Measurements from ENCODE around the gene ADO.

ADO gene

GRCh38 chr10:62763155-62763554 is 41.4 kb upstream of the ADO start:
- ChIA-PET CTCF (no interaction called here), POLR2A (no interaction called here)
- no peak for DNase-seq (ENCODE audit: extremely low spot score)
- TF ChIP-seq TARDBP (IDR thresholded peaks at IDR 0.05) (no peak), ZNF384 (IDR thresholded peaks at IDR 0.05) (no peak), CTBP1 (IDR thresholded peaks at IDR 0.05; ENCODE audit: borderline replicate concordance) (no peak), FOXM1 (IDR thresholded peaks at IDR 0.05; ENCODE audit: borderline replicate concordance) (no peak), BHLHE40 (IDR thresholded peaks at IDR 0.05; ENCODE audit: borderline replicate concordance) (no peak)

GRCh38 chr10:62764011-62764410 is 40.5 kb upstream of the ADO start:
- ChIA-PET POLR2A (no interaction called here), CTCF (no interaction called here)
- DNase-seq (ENCODE audit: extremely low spot score): no peak
- TF ChIP-seq NFRKB (IDR thresholded peaks at IDR 0.05) (no peak), HDGF (IDR thresholded peaks at IDR 0.05; ENCODE audit: borderline replicate concordance) (no peak), FOXA1 (IDR thresholded peaks at IDR 0.05) (no peak), FOXM1 (IDR thresholded peaks at IDR 0.05; ENCODE audit: borderline replicate concordance) (no peak), ZNF384 (IDR thresholded peaks at IDR 0.05) (no peak), BHLHE40 (IDR thresholded peaks at IDR 0.05; ENCODE audit: borderline replicate concordance) (no peak), LEF1 (IDR thresholded peaks at IDR 0.05; ENCODE audit: borderline replicate concordance) (no peak), L3MBTL2 (conservative IDR thresholded peaks at IDR 0.05) (no peak), TARDBP (IDR thresholded peaks at IDR 0.05) (no peak), ARNT (IDR thresholded peaks at IDR 0.05) (no peak), SP1 (IDR thresholded peaks at IDR 0.05) (no peak), PKNOX1 (IDR thresholded peaks at IDR 0.05) (no peak), CTBP1 (IDR thresholded peaks at IDR 0.05; ENCODE audit: borderline replicate concordance) (no peak), FOXK2 (IDR thresholded peaks at IDR 0.05) (no peak)

DNA sequence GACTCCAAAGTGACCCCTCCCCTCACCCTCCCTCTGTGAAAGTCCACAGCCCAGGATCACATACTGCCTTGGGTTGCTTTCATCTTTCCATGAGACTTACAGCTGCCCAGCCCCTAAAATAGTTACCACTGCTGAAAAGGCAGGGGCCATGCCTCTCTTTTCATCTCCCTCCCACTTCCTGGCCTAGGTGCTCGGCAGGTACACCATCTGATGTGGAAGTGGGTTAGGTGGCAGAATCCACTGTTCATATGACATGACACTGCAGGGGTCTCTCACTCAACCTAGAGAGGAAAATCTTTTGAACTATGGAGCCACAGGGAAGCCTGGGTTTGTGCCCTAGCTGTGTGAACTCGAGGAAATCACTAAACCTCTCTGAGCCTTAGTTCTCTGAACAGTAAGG is 38.8 kb upstream of the ADO start:
- POLR2A ChIA-PET: no interaction called here

GRCh38 chr10:62766386-62766785 is 38.1 kb upstream of the ADO start:
- no peak for DNase-seq (ENCODE audit: extremely low spot score)
- CTCF ChIA-PET: no interaction called here
- TF ChIP-seq CTBP1 (IDR thresholded peaks at IDR 0.05; ENCODE audit: borderline replicate concordance) (no peak), PKNOX1 (IDR thresholded peaks at IDR 0.05) (no peak), NFRKB (IDR thresholded peaks at IDR 0.05) (no peak), FOXK2 (IDR thresholded peaks at IDR 0.05) (no peak), ARNT (IDR thresholded peaks at IDR 0.05) (no peak), BHLHE40 (IDR thresholded peaks at IDR 0.05; ENCODE audit: borderline replicate concordance) (no peak), SP1 (IDR thresholded peaks at IDR 0.05) (no peak), L3MBTL2 (conservative IDR thresholded peaks at IDR 0.05) (no peak), HDGF (IDR thresholded peaks at IDR 0.05; ENCODE audit: borderline replicate concordance) (no peak), ELF4 (IDR thresholded peaks at IDR 0.05) (no peak), LEF1 (IDR thresholded peaks at IDR 0.05; ENCODE audit: borderline replicate concordance) (no peak)
- POLR2A ChIA-PET: no interaction called here

More for the DNA sequence above, 38.8 kb upstream of the ADO start:
- CTCF ChIA-PET: no interaction called here
- no peak for TF ChIP-seq BHLHE40 (IDR thresholded peaks at IDR 0.05; ENCODE audit: borderline replicate concordance)
- no peak for DNase-seq (ENCODE audit: extremely low spot score)

DNA sequence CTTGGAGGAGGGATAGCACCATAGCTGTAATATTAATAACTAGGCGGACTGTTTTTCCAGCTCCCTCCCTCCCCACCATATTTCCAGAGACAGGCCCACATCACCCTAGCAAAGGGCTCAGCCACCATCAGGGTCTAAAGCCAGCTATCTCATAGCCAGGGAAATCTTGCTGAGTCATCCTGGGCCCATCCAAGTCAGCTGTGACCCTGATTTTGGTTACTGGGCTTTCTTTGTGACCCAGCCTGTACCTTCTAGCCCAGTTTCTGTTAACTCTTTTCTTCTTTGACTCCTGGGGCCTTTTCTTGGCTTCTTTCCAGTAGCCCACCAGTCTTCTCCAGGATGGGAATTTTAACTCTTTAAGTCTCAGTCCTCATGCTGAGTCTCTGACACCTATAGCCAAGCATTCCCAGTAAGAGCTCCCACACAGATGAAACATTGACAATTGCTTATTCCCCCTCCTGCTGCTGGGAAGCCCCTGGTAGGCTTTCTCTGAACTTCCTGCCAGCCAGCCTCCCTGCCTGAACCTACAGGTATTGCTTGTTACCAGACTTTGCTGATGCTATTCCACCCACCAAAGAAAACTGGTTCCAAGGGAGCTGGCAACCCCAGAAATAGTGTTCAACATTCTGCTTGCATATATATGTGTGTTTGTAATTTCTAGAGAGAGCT is 34.8 kb upstream of the ADO start:
- ChIA-PET POLR2A (interaction anchor here (1.2 kb wide), 1 partner anchor 35 kb away, joined by 3 read pairs; no protein-coding TSS in a partner anchor), CTCF (interaction anchor here (0.7 kb wide), 1 partner anchor 1029 kb away, joined by 3 read pairs; no protein-coding TSS in a partner anchor)
- TF ChIP-seq TARDBP (IDR thresholded peaks at IDR 0.05) (no peak), SUZ12 (IDR thresholded peaks at IDR 0.05) (no peak), BHLHE40 (IDR thresholded peaks at IDR 0.05; ENCODE audit: borderline replicate concordance) (no peak), L3MBTL2 (conservative IDR thresholded peaks at IDR 0.05) (no peak), PKNOX1 (IDR thresholded peaks at IDR 0.05) (no peak), CTBP1 (IDR thresholded peaks at IDR 0.05; ENCODE audit: borderline replicate concordance) (no peak), LEF1 (IDR thresholded peaks at IDR 0.05; ENCODE audit: borderline replicate concordance) (no peak), FOXK2 (IDR thresholded peaks at IDR 0.05) (no peak), ELF4 (IDR thresholded peaks at IDR 0.05) (no peak), FOXM1 (IDR thresholded peaks at IDR 0.05; ENCODE audit: borderline replicate concordance) (no peak), NFRKB (IDR thresholded peaks at IDR 0.05) (no peak), FOXA1 (IDR thresholded peaks at IDR 0.05) (no peak), ZNF384 (IDR thresholded peaks at IDR 0.05) (no peak), HDGF (IDR thresholded peaks at IDR 0.05; ENCODE audit: borderline replicate concordance) (no peak)
- DNase-seq (ENCODE audit: extremely low spot score): no peak

DNA sequence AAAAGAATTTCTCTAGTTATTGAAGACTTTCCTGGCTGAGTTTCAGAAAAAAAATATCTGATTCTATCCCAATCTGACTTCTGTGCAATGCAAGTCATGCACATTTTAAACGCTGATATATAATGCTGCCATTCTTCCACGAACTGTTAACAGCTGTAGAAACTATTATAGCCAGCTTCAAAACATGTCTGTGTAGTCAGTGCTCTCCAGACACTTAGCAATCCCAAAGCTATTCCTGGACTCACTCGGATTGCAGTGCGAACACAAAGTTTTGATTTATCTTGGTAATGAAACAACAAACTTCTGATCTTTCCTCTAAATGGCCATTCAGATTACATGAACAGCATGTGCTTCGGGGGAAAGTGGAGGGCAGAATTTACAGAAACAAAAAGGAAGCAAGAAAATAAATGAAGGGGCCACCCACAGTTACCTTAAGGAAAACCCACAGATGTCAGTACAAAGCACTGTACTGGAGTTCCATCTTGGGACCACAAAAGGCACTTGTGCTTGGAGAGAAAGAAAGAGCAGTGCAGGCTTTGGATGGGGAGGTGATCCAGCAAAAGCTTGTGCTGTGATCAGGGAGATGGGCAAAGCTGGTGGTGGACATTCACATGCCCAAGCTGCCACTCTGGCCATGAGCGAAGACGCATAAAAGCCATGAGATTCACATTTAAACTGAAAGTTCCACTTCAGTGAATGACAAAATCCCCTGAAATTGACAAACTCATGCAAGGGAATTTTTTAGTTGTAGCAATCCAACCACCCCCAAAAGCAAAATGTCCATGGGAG is 32.1 kb upstream of the ADO start:
- CTCF ChIA-PET: no interaction called here

More for the DNA sequence above, 32.1 kb upstream of the ADO start:
- TF ChIP-seq FOXM1 (IDR thresholded peaks at IDR 0.05; ENCODE audit: borderline replicate concordance) (no peak), FOXA1 (IDR thresholded peaks at IDR 0.05) (no peak), FOXK2 (IDR thresholded peaks at IDR 0.05) (no peak), LEF1 (IDR thresholded peaks at IDR 0.05; ENCODE audit: borderline replicate concordance) (no peak)
- POLR2A ChIA-PET: no interaction called here
- no peak for DNase-seq (ENCODE audit: extremely low spot score)

All from HEK293T (cell line).